ENCODE data around the gene NKAIN2.

Gene NKAIN2

DNA sequence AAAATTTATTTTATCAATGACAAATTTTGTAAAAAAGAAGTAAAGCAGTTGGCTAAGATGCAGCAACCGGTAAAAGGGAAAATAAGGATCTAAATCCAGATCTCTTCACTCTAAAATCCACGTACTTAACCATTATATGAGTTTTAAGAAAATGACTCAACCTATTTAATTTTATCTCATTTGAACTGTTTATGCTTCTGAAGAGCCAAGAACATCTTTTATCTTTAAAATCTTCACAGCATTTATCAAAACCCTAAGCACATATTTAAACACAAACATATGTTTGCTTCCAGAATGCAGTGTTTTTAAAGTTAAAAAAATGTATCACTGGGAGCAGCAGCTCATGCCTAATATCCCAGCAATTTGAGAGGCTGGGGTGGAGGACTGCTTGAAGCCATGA lies 339.2 kb downstream of the NKAIN2 start:
- H3K4me3 ChIP-seq (ENCODE audit: control insufficient read depth, low read depth, low read length): no peak overlapping the region
- TF ChIP-seq, protein P1, sequence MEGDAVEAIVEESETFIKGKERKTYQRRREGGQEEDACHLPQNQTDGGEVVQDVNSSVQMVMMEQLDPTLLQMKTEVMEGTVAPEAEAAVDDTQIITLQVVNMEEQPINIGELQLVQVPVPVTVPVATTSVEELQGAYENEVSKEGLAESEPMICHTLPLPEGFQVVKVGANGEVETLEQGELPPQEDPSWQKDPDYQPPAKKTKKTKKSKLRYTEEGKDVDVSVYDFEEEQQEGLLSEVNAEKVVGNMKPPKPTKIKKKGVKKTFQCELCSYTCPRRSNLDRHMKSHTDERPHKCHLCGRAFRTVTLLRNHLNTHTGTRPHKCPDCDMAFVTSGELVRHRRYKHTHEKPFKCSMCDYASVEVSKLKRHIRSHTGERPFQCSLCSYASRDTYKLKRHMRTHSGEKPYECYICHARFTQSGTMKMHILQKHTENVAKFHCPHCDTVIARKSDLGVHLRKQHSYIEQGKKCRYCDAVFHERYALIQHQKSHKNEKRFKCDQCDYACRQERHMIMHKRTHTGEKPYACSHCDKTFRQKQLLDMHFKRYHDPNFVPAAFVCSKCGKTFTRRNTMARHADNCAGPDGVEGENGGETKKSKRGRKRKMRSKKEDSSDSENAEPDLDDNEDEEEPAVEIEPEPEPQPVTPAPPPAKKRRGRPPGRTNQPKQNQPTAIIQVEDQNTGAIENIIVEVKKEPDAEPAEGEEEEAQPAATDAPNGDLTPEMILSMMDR (conservative IDR thresholded peaks at IDR 0.05; ENCODE audit: control insufficient read depth, insufficient read depth, low read depth, low read length): no peak
- DNase-seq (ENCODE audit: low read depth): no peak

DNA sequence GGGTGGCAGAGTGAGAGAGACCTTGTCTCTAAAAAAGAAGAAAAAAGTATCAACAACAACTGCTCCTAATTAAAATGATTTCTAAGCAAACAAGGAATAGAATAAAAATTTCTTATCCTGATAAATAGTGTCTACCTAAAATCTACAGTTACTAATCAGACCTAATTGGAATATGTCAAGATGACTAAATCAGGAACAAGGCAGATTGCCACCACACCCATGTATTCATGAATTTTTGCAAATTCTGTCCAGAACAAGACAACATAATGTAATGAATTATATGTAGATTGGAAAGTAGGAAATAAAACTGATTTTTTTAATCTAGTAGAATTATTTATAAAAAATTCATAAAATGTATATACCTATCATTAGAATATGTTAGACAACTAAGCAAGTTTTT lies 339.8 kb downstream of the NKAIN2 start:
- TF ChIP-seq, protein P1 (conservative IDR thresholded peaks at IDR 0.05; ENCODE audit: control insufficient read depth, insufficient read depth, low read depth, low read length): no peak
- DNase-seq (ENCODE audit: low read depth): no peak
- H3K4me3 ChIP-seq (ENCODE audit: control insufficient read depth, low read depth, low read length): no peak overlapping the region

- H3K4me3 ChIP-seq (ENCODE audit: control insufficient read depth, low read depth, low read length): no peak overlapping the region
- DNase-seq (ENCODE audit: low read depth): no peak
- TF ChIP-seq, protein P1 (conservative IDR thresholded peaks at IDR 0.05; ENCODE audit: control insufficient read depth, insufficient read depth, low read depth, low read length): no peak
These were observed 344.0 kb downstream of the NKAIN2 start for GRCh38 chr6:124147621-124148020.

- TF ChIP-seq, protein P1 (conservative IDR thresholded peaks at IDR 0.05; ENCODE audit: control insufficient read depth, insufficient read depth, low read depth, low read length): no peak
- H3K4me3 ChIP-seq (ENCODE audit: control insufficient read depth, low read depth, low read length): no peak overlapping the region
- no peak for DNase-seq (ENCODE audit: low read depth)
These were observed 344.7 kb downstream of the NKAIN2 start for GRCh38 chr6:124148236-124148957.

GRCh38 chr6:124149646-124150045 lies 346.0 kb downstream of the NKAIN2 start:
- no peak for DNase-seq (ENCODE audit: low read depth)
- no peak overlapping the region for H3K4me3 ChIP-seq (ENCODE audit: control insufficient read depth, low read depth, low read length)
- TF ChIP-seq, protein P1 (conservative IDR thresholded peaks at IDR 0.05; ENCODE audit: control insufficient read depth, insufficient read depth, low read depth, low read length): no peak

- DNase-seq (ENCODE audit: low read depth): no peak
- TF ChIP-seq, protein P1 (conservative IDR thresholded peaks at IDR 0.05; ENCODE audit: control insufficient read depth, insufficient read depth, low read depth, low read length): no peak
These were observed 354.4 kb downstream of the NKAIN2 start for GRCh38 chr6:124158024-124158423.

More at GRCh38 chr6:124158024-124158423, 354.4 kb downstream of the NKAIN2 start:
- no peak overlapping the region for H3K4me3 ChIP-seq (ENCODE audit: control insufficient read depth, low read depth, low read length)

All from fibroblast of mammary gland (primary cell).